IMR-90 (cell line): Measurements from ENCODE around the gene CRYBB1. TPM values are rescaled to one million over a fixed set of nuclear protein-coding genes. Genes with fewer than 3 reads are reported as not detected.

Experiments
- ATAC-seq: fragments of 200-7000 bp; cut with Tn5 transposase; 2 replicates; pipeline ENCODE4 v1.9.1; 2020; ENCODE audit warnings: low read depth, mild to moderate bottlenecking, moderate library complexity
- BruUV-seq: library from RNA; stranded (reverse); fragments of 400-500 nt; replicated peaks from 2 replicates; lab custom pipeline; 2021; lab: Mats Ljungman, UMichigan
- CTCF ChIA-PET: fragments of 300-600 bp; formaldehyde crosslinking; extraction: SDS; loops from one replicate; lab custom pipeline; 2021; ENCODE audit warnings: antibody characterized with exemption; lab: Yijun Ruan, JAX
- POLR2A ChIA-PET: fragments of 300-600 bp; sonication (Branson Sonifier 250); formaldehyde crosslinking; loops from one replicate; lab custom pipeline; 2022; ENCODE audit warnings: antibody characterized with exemption; ENCODE audit not compliant: unreplicated experiment; lab: Charles Lee
- DNase-seq: peaks from one replicate; pipeline ENCODE4 v3.0.0; 2013
- H2AFZ ChIP-seq: replicated peaks from 2 replicates; pipeline ENCODE3; 2013; ENCODE audit warnings: low read length, mild to moderate bottlenecking; ENCODE audit not compliant: poor library complexity
- H2AK5ac ChIP-seq: 2 replicates; pipeline ENCODE4 v1.6.1; 2013; ENCODE audit warnings: low read depth, low read length, inconsistent platforms
- H2AK9ac ChIP-seq: replicated peaks from 2 replicates; pipeline ENCODE3; 2013; ENCODE audit warnings: mild to moderate bottlenecking, low read depth, low read length, moderate library complexity; ENCODE audit not compliant: poor library complexity
- H2BK120ac ChIP-seq: 2 replicates; pipeline ENCODE4 v1.6.1; 2013; ENCODE audit warnings: low read depth, low read length, inconsistent platforms
- H2BK15ac ChIP-seq: 3 replicates; pipeline ENCODE4 v1.6.1; 2013; ENCODE audit warnings: low read depth, low read length, inconsistent platforms
- H2BK20ac ChIP-seq: 2 replicates; pipeline ENCODE4 v1.6.1; 2013; ENCODE audit warnings: low read depth, mild to moderate bottlenecking, inconsistent platforms, low read length, moderate library complexity
- H2BK5ac ChIP-seq: 2 replicates; pipeline ENCODE4 v1.6.1; 2013; ENCODE audit warnings: mild to moderate bottlenecking, low read depth, low read length, inconsistent platforms; ENCODE audit not compliant: poor library complexity, severe bottlenecking
- H3K14ac ChIP-seq: replicated peaks from 2 replicates; pipeline ENCODE4 v1.6.1; 2013; ENCODE audit warnings: low read depth, low read length, inconsistent platforms
- H3K18ac ChIP-seq: 2 replicates; pipeline ENCODE4 v1.6.1; 2013; ENCODE audit warnings: low read depth, low read length, control low read depth
- H3K23ac ChIP-seq: 2 replicates; pipeline ENCODE4 v1.6.1; 2013; ENCODE audit warnings: low read depth, low read length, inconsistent platforms
- H3K27ac ChIP-seq: 2 replicates; pipeline ENCODE4 v1.5.1; 2013; ENCODE audit warnings: mild to moderate bottlenecking, control low read depth, low read length; ENCODE audit not compliant: insufficient read depth
- H3K27me3 ChIP-seq: 2 replicates; pipeline ENCODE4 v1.6.1; 2013; ENCODE audit warnings: low read length; ENCODE audit not compliant: control insufficient read depth, insufficient read depth
- H3K36me3 ChIP-seq: 2 replicates; pipeline ENCODE4 v1.6.1; 2013; ENCODE audit warnings: low read length, mixed read lengths; ENCODE audit not compliant: control insufficient read depth, insufficient read depth
- H3K4ac ChIP-seq: 2 replicates; pipeline ENCODE4 v1.6.1; 2013; ENCODE audit warnings: low read depth, low read length, inconsistent platforms
- H3K4me1 ChIP-seq: 2 replicates; pipeline ENCODE4 v1.6.1; 2013; ENCODE audit warnings: low read length, mixed read lengths; ENCODE audit not compliant: control insufficient read depth, insufficient read depth
- H3K4me2 ChIP-seq: 2 replicates; pipeline ENCODE4 v1.6.1; 2013; ENCODE audit warnings: low read depth, mild to moderate bottlenecking, control low read depth, low read length, moderate library complexity
- H3K4me3 ChIP-seq: 2 replicates; pipeline ENCODE4 v1.5.1; 2013; ENCODE audit warnings: low read depth, mild to moderate bottlenecking, control low read depth, low read length, moderate library complexity; ENCODE audit not compliant: insufficient read depth
- H3K56ac ChIP-seq: 2 replicates; pipeline ENCODE4 v1.6.1; 2013; ENCODE audit warnings: low read length, inconsistent platforms; ENCODE audit not compliant: insufficient read depth; ENCODE audit errors: extremely low read depth
- H3K79me1 ChIP-seq, 2 experiments: 2 replicates each; pipeline ENCODE4 v1.6.1; 2013; ENCODE audit warnings: low read length in 2 of 2, inconsistent platforms in 1 of 2, low read depth in 1 of 2
- H3K9ac ChIP-seq: 2 replicates; pipeline ENCODE4 v1.6.1; 2013; ENCODE audit warnings: low read depth, low read length, control low read depth
- H3K9me1 ChIP-seq: 2 replicates; pipeline ENCODE4 v1.6.1; 2013; ENCODE audit warnings: low read length, inconsistent platforms; ENCODE audit not compliant: insufficient read depth
- H3K9me3 ChIP-seq: 2 replicates; pipeline ENCODE4 v1.6.1; 2013; ENCODE audit warnings: low read length; ENCODE audit not compliant: control insufficient read depth, insufficient read depth
- H4K20me1 ChIP-seq: 2 replicates; pipeline ENCODE4 v1.6.1; 2013; ENCODE audit warnings: low read length, inconsistent platforms; ENCODE audit not compliant: insufficient read depth
- H4K5ac ChIP-seq: 2 replicates; pipeline ENCODE4 v1.6.1; 2013; ENCODE audit warnings: mild to moderate bottlenecking, low read depth, low read length, control low read depth
- H4K8ac ChIP-seq, 2 experiments: 2 replicates each; pipeline ENCODE4 v1.6.1; 2013; ENCODE audit warnings: low read depth in 2 of 2, low read length in 2 of 2, control low read depth in 1 of 2, inconsistent platforms in 1 of 2
- H4K91ac ChIP-seq: 2 replicates; pipeline ENCODE4 v1.6.1; 2013; ENCODE audit warnings: low read depth, low read length, inconsistent platforms; ENCODE audit not compliant: insufficient read depth
- FOS ChIP-seq: fragments of 150-350 bp; IDR thresholded peaks from 2 replicates; pipeline ENCODE4 v1.6.1; 2016; ENCODE audit warnings: low read depth, low read length
- MAZ ChIP-seq: IDR thresholded peaks from 2 replicates; pipeline ENCODE4 v1.6.1; 2012; ENCODE audit warnings: low read depth, mild to moderate bottlenecking, low read length, improper control_type of control experiment, moderate library complexity, borderline replicate concordance
- NFE2L2 ChIP-seq: fragments of 150-350 bp; IDR thresholded peaks from 2 replicates; pipeline ENCODE4 v1.6.1; 2016; ENCODE audit warnings: low read depth, mild to moderate bottlenecking, low read length
- RAD21 ChIP-seq: IDR thresholded peaks from 2 replicates; pipeline ENCODE4 v1.6.1; 2012; ENCODE audit warnings: low read length, improper control_type of control experiment
- SMC3 ChIP-seq: fragments of 150-350 bp; IDR thresholded peaks from 2 replicates; pipeline ENCODE4 v1.6.1; 2016; ENCODE audit warnings: low read depth, mild to moderate bottlenecking, antibody characterized with exemption, low read length, moderate library complexity
- WGBS, 2 experiments: methylation state at CpG; one replicate each; pipeline versions ENCODE4 v1.1.5 to v1.1.7; 2013; ENCODE audit warnings: missing lambda C conversion rate in 2 of 2; ENCODE audit not compliant: insufficient read length in 1 of 2; ENCODE audit errors: extremely low coverage in 2 of 2; 5-methylcytosine and 5-hydroxymethylcytosine counted together
- dilution Hi-C: fragments of 300-500 bp; cut with HindIII; formaldehyde crosslinking; loops from one replicate; pipeline ENCODE4 v1.14.3; 2018; ENCODE audit warnings: low sequenced_read_pairs; ENCODE audit not compliant: unreplicated experiment
- in situ Hi-C: fragments of 300-500 bp; cut with MboI; formaldehyde crosslinking; loops from 3 replicates; pipeline ENCODE4 v1.14.3; 2019; ENCODE audit warnings: low sequenced_read_pairs, inconsistent platforms, mixed read lengths
- intact Hi-C: fragments of 100-400 bp; cut with micrococcal nuclease; formaldehyde crosslinking; loops from 2 replicates; pipeline ENCODE4 v1.10.0; 2022
- polyA plus RNA-seq, 3 experiments: library from polyadenylated mRNA; depleted of rRNA; stranded (reverse); fragments of >200 nt; gene quantifications; 2 replicates each; pipeline ENCODE4 v1.2.3, GENCODE V29; 2012; ENCODE audit warnings: low replicate concordance in 1 of 3
- total RNA-seq: library from RNA; depleted of rRNA; stranded (reverse); fragments of >200 nt; gene quantifications from 2 replicates; pipeline ENCODE4 v1.2.3, GENCODE V29; 2012
- TF ChIP-seq, protein P1 (sequence below): conservative IDR thresholded peaks from 2 replicates; pipeline ENCODE4 v1.5.1; 2012; ENCODE audit warnings: mild to moderate bottlenecking, low read depth, low read length, improper control_type of control experiment

Gene CRYBB1
- total and polyA plus RNA-seq, 2 of the 4 experiments (the other 2 are of a cell fraction), result not detected

- ChIA-PET POLR2A (no interaction called here), CTCF (no interaction called here)
- ATAC-seq, result no peak
- Histone ChIP-seq H3K14ac (no peak overlapping the region), H2BK120ac (no peak overlapping the region), H3K9me3 (no peaks in the 10 kb centered on the region), H3K9me1 (peaks cover 6% of the 10 kb centered on the region; the same call in 1 of the 2 replicates), H3K4me2 (no peak overlapping the region), H4K91ac (no peak overlapping the region), H3K4me3 (no peak overlapping the region), H4K20me1 (no peaks in the 10 kb centered on the region), H3K9ac (no peak overlapping the region), H2AFZ (peak overlapping the region; percentile 14), H3K56ac (no peak overlapping the region), H4K5ac (no peak overlapping the region), H2AK9ac (no peak overlapping the region), H3K27ac (no peak overlapping the region), H3K79me1 (no peaks in the 10 kb centered on the region), H3K23ac (no peak overlapping the region), H2BK5ac (no peak overlapping the region), H3K27me3 (peaks cover 8% of the 10 kb centered on the region), H3K4ac (0 out of 2 replicates have a peak overlapping the region, but pooled peaks have one; percentile 16), H3K4me1 (no peaks in the 10 kb centered on the region), H2BK15ac (no peak overlapping the region), H3K36me3 (no peaks in the 10 kb centered on the region), H3K18ac (no peak overlapping the region), H2BK20ac (peak overlapping the region; percentile 54; the same call in 1 of the 2 replicates), H2AK5ac (no peak overlapping the region), H4K8ac (no peak overlapping the region)
- in situ Hi-C loops (no loop called here), intact Hi-C loops (no loop called here), dilution Hi-C loops (no loop called here)
- no CpG with 5 or more reads among the region's 2 CpGs for whole genome bisulfite sequencing, 2 experiments
- TF ChIP-seq SMC3, result no peak
- TF ChIP-seq RAD21, result no peak
- TF ChIP-seq FOS, result no peak
- TF ChIP-seq NFE2L2, result no peak
- TF ChIP-seq, protein P1, sequence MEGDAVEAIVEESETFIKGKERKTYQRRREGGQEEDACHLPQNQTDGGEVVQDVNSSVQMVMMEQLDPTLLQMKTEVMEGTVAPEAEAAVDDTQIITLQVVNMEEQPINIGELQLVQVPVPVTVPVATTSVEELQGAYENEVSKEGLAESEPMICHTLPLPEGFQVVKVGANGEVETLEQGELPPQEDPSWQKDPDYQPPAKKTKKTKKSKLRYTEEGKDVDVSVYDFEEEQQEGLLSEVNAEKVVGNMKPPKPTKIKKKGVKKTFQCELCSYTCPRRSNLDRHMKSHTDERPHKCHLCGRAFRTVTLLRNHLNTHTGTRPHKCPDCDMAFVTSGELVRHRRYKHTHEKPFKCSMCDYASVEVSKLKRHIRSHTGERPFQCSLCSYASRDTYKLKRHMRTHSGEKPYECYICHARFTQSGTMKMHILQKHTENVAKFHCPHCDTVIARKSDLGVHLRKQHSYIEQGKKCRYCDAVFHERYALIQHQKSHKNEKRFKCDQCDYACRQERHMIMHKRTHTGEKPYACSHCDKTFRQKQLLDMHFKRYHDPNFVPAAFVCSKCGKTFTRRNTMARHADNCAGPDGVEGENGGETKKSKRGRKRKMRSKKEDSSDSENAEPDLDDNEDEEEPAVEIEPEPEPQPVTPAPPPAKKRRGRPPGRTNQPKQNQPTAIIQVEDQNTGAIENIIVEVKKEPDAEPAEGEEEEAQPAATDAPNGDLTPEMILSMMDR, result no peak
- TF ChIP-seq MAZ, result no peak
- no peak for DNase-seq
- no TSS peak for BruUV-seq
Observed at GRCh38 chr22:26616650-26617049, 1.2 kb downstream of the CRYBB1 start.
